GM18868 (cell line): ENCODE measurements around the gene AKAP12.

Experiments
- ATAC-seq: cut with Tn5 transposase; IDR thresholded peaks from one replicate; pipeline ENCODE4 v1.9.1; 2021; ENCODE audit warnings: mild to moderate bottlenecking, moderate library complexity; ENCODE audit not compliant: unreplicated experiment

AKAP12 gene

GRCh38 chr6:151402228-151402627 lies 162.5 kb downstream of the AKAP12 start:
- ATAC-seq = no peak

- no peak for ATAC-seq
Measured at GRCh38 chr6:151403919-151404308, 164.1 kb downstream of the AKAP12 start.
